PFSK-1 (cell line): ENCODE results near the gene MAX.

Experiments
- POLR2AphosphoS5 ChIP-seq: IDR thresholded peaks from 2 replicates; pipeline ENCODE4 v1.6.1; 2012; ENCODE audit warnings: low read depth, mild to moderate bottlenecking, control low read depth, low read length, moderate library complexity
- SIN3A ChIP-seq: IDR thresholded peaks from 2 replicates; pipeline ENCODE4 v1.6.1; 2012; ENCODE audit warnings: mild to moderate bottlenecking, low read length, moderate library complexity, borderline replicate concordance; ENCODE audit not compliant: insufficient read depth
- TAF1 ChIP-seq: IDR thresholded peaks from 2 replicates; pipeline ENCODE4 v1.6.1; 2012; ENCODE audit warnings: low read length, control low read depth, borderline replicate concordance; ENCODE audit not compliant: insufficient read depth

The MAX gene

GRCh38 chr14:65025818-65026217 lies 76.5 kb downstream of the MAX start:
- TF ChIP-seq TAF1 (no peak), SIN3A (no peak), POLR2AphosphoS5 (no peak)
